ENCODE measurements around the gene OLAH. TPM values are rescaled to one million over a fixed set of nuclear protein-coding genes. Genes with fewer than 3 reads are reported as not detected.
A peak's percentile ranks its signal among the peaks of the same experiment; 100 is the strongest.

The OLAH gene
- total and polyA plus RNA-seq, 4 donors, result 0.25 to 0.42 TPM; not detected in 2

DNA sequence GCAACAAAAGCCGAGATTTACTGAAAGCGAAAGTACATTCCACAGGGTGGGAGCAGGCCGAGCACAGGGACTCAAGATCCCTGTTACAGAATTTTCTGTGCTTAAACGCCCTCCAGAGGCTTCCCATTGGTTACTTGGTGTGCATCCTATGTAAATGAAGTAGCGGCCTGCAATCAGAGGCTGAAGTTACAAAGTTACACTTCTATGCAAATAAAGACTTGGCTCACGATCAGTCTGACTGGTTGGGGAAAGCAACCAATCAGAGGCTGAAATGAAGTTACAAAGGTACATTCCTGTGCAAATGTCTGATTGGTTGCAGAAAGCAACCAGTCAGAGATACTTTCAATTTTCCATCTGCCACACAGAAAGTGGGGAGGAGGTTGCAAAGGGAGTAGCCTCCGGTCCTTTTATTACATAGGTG, 40.8 kb downstream of the OLAH start (continued):
- TF ChIP-seq, protein P1, sequence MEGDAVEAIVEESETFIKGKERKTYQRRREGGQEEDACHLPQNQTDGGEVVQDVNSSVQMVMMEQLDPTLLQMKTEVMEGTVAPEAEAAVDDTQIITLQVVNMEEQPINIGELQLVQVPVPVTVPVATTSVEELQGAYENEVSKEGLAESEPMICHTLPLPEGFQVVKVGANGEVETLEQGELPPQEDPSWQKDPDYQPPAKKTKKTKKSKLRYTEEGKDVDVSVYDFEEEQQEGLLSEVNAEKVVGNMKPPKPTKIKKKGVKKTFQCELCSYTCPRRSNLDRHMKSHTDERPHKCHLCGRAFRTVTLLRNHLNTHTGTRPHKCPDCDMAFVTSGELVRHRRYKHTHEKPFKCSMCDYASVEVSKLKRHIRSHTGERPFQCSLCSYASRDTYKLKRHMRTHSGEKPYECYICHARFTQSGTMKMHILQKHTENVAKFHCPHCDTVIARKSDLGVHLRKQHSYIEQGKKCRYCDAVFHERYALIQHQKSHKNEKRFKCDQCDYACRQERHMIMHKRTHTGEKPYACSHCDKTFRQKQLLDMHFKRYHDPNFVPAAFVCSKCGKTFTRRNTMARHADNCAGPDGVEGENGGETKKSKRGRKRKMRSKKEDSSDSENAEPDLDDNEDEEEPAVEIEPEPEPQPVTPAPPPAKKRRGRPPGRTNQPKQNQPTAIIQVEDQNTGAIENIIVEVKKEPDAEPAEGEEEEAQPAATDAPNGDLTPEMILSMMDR (IDR thresholded peaks at IDR 0.05; ENCODE audit: low read depth, low read length, missing input control), result no peak
- TF ChIP-seq, protein P2, sequence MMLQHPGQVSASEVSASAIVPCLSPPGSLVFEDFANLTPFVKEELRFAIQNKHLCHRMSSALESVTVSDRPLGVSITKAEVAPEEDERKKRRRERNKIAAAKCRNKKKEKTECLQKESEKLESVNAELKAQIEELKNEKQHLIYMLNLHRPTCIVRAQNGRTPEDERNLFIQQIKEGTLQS (IDR thresholded peaks at IDR 0.05), result peak; percentile 23
- TF ChIP-seq, protein P3, sequence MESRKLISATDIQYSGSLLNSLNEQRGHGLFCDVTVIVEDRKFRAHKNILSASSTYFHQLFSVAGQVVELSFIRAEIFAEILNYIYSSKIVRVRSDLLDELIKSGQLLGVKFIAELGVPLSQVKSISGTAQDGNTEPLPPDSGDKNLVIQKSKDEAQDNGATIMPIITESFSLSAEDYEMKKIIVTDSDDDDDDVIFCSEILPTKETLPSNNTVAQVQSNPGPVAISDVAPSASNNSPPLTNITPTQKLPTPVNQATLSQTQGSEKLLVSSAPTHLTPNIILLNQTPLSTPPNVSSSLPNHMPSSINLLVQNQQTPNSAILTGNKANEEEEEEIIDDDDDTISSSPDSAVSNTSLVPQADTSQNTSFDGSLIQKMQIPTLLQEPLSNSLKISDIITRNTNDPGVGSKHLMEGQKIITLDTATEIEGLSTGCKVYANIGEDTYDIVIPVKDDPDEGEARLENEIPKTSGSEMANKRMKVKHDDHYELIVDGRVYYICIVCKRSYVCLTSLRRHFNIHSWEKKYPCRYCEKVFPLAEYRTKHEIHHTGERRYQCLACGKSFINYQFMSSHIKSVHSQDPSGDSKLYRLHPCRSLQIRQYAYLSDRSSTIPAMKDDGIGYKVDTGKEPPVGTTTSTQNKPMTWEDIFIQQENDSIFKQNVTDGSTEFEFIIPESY (IDR thresholded peaks at IDR 0.05), result peak; percentile 32
- TF ChIP-seq FOXA2 (IDR thresholded peaks at IDR 0.05) (peak; percentile 87), NR2F2 (IDR thresholded peaks at IDR 0.05) (no peak), SP1 (IDR thresholded peaks at IDR 0.05) (peak; percentile 82)

GRCh38 chr10:15088428-15089261, 44.9 kb downstream of the OLAH start, which contains the start of gene ACBD7:
ACBD7 (minus strand) TSS chr10:15088776; CDS start chr10:15088728, 48 bp downstream.
- H3K9ac ChIP-seq (ENCODE audit: low read depth in 1 of 2, low read length in 2 of 2), result no peak within 1 kb of the TSS
- no peak within 1 kb of the TSS for H3K27ac ChIP-seq (ENCODE audit: low read depth in 1 of 2, low read length in 2 of 2)
- H3K27me3 ChIP-seq (ENCODE audit: control insufficient read depth in 4 of 4, insufficient read depth in 4 of 4, low read length in 3 of 4), result no peaks in the 10 kb centered on the region

DNA sequence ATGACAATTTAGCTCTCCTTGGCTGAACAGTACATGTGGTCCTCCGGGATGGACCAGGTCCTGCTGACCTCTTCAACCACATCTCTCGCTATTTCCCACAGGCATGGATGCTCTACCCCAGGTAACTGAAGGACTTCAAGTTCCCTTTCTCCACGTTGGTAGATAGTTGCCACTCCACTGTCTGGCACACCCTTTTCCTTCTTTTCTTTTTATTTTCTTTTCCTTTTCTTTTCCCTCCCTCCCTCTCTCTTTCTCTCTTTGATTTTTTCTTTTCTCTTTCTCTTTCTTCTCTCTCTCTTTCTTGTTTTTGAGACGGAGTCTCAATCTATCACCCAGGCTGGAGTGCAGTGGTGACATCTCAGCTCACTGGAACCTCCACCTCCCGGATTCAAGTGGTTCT, 47.7 kb downstream of the OLAH start:
- no peaks in the 10 kb centered on the region for H3K27me3 ChIP-seq (ENCODE audit: control insufficient read depth in 4 of 4, insufficient read depth in 4 of 4, low read length in 3 of 4)
- WGBS, result 85% methylated on average over 5 of the region's 5 CpGs
- H3K4me3 ChIP-seq (ENCODE audit: low read depth in 1 of 3, low read length in 3 of 3), result no peak overlapping the region
- H3K9ac ChIP-seq (ENCODE audit: low read depth in 1 of 2, low read length in 2 of 2), result no peak overlapping the region
- H3K36me3 ChIP-seq (ENCODE audit: control insufficient read depth in 4 of 4, insufficient read depth in 3 of 4, low read depth in 1 of 4, low read length in 3 of 4), result no peaks in the 10 kb centered on the region
- no peaks in the 10 kb centered on the region for H3K9me3 ChIP-seq (ENCODE audit: control insufficient read depth in 4 of 4, low read length in 3 of 4)
- no peak overlapping the region for H3K27ac ChIP-seq (ENCODE audit: low read depth in 1 of 2, low read length in 2 of 2)
- peaks cover 2 to 11% (median 9%) of the 10 kb centered on the region in 4 donors for H3K4me1 ChIP-seq (ENCODE audit: control insufficient read depth in 4 of 4, insufficient read depth in 4 of 4, low read length in 3 of 4)
- DNase-seq (ENCODE audit: low spot score), result no peak
- TF ChIP-seq, protein P3 (IDR thresholded peaks at IDR 0.05), result no peak
- no peak for TF ChIP-seq NR2F2 (IDR thresholded peaks at IDR 0.05)
- no peak for TF ChIP-seq MAX (IDR thresholded peaks at IDR 0.05)
- no peak for TF ChIP-seq JUND (IDR thresholded peaks at IDR 0.05)
- TF ChIP-seq EGR1 (IDR thresholded peaks at IDR 0.05; ENCODE audit: low read depth in 2 of 2), result no peak
- no peak for TF ChIP-seq SP1 (IDR thresholded peaks at IDR 0.05)
- TF ChIP-seq, protein P2 (IDR thresholded peaks at IDR 0.05), result no peak
- no peak for TF ChIP-seq HNF4A (conservative IDR thresholded peaks at IDR 0.05)
- TF ChIP-seq TAF1 (conservative IDR thresholded peaks at IDR 0.05), result no peak
- no peak for TF ChIP-seq YY1 (IDR thresholded peaks at IDR 0.05)
- TF ChIP-seq GABPA (IDR thresholded peaks at IDR 0.05 in 1 of 2, conservative IDR thresholded peaks at IDR 0.05 in 1 of 2), result no peak
- no peak for TF ChIP-seq RAD21 (IDR thresholded peaks at IDR 0.05)
- no peak for TF ChIP-seq RXRA (IDR thresholded peaks at IDR 0.05)

More at GRCh38 chr10:15088428-15089261, 44.9 kb downstream of the OLAH start, which contains the start of gene ACBD7:
- DNase-seq (ENCODE audit: low spot score), result peak; percentile 74
- TF ChIP-seq, protein P2 (IDR thresholded peaks at IDR 0.05), result no peak
- TF ChIP-seq RXRA (IDR thresholded peaks at IDR 0.05) (no peak), SP1 (IDR thresholded peaks at IDR 0.05) (peak; percentile 43), NR2F2 (IDR thresholded peaks at IDR 0.05) (no peak), YY1 (IDR thresholded peaks at IDR 0.05) (no peak), HNF4G (IDR thresholded peaks at IDR 0.05) (no peak), RAD21 (IDR thresholded peaks at IDR 0.05) (peak in 1 of 2 donors; percentile 41), FOXA2 (IDR thresholded peaks at IDR 0.05) (no peak)
- TF ChIP-seq, protein P1 (IDR thresholded peaks at IDR 0.05; ENCODE audit: low read depth, low read length, missing input control), result peak; percentile 65
- WGBS, result 8% methylated on average over 63 of the region's 63 CpGs
- peaks cover 0 to 15% (median 10%) of the 10 kb centered on the region in 4 donors for H3K4me1 ChIP-seq (ENCODE audit: control insufficient read depth in 4 of 4, insufficient read depth in 4 of 4, low read length in 3 of 4)
- no peaks in the 10 kb centered on the region for H3K9me3 ChIP-seq (ENCODE audit: control insufficient read depth in 4 of 4, low read length in 3 of 4)
- H3K36me3 ChIP-seq (ENCODE audit: control insufficient read depth in 4 of 4, insufficient read depth in 3 of 4, low read depth in 1 of 4, low read length in 3 of 4), result no peaks in the 10 kb centered on the region
- H3K4me3 ChIP-seq (ENCODE audit: low read depth in 1 of 3, low read length in 3 of 3), result peak within 1 kb of the TSS in 2 of 3 donors; percentile 53 to 72
